SJCRH30 (cell line): ENCODE measurements around the gene IZUMO4. TPM values are rescaled to one million over a fixed set of nuclear protein-coding genes. Genes with fewer than 3 reads are reported as not detected.
"Not testable (repeated sequence)": the region's sequence is repeated elsewhere in the genome, so short reads cannot be mapped to it uniquely, and the experiment has no call there.

Source experiments
- DNase-seq, 2 experiments: peaks; one replicate each; pipeline ENCODE4 v3.0.0-alpha.2; 2015 to 2020
- H3K27ac ChIP-seq: fragments of 250-450 bp; sonication (Bioruptor Pico); 2 replicates; pipeline ENCODE4 v1.5.1; 2020; ENCODE audit warnings: mild to moderate bottlenecking, moderate library complexity
- H3K27me3 ChIP-seq: fragments of 250-450 bp; sonication (Bioruptor Pico); 2 replicates; pipeline ENCODE4 v1.5.1; 2020; ENCODE audit warnings: mild to moderate bottlenecking, moderate library complexity
- H3K36me3 ChIP-seq: fragments of 250-450 bp; sonication (Bioruptor Pico); 2 replicates; pipeline ENCODE4 v1.5.1; 2020; ENCODE audit warnings: mild to moderate bottlenecking, moderate library complexity
- H3K4me1 ChIP-seq: fragments of 250-450 bp; sonication (Bioruptor Pico); 2 replicates; pipeline ENCODE4 v1.5.1; 2020; ENCODE audit warnings: mild to moderate bottlenecking, moderate library complexity
- H3K4me3 ChIP-seq: fragments of 250-450 bp; sonication (Bioruptor Pico); 2 replicates; pipeline ENCODE4 v1.5.1; 2020; ENCODE audit warnings: mild to moderate bottlenecking, moderate library complexity
- H3K9me3 ChIP-seq: fragments of 250-450 bp; sonication (Bioruptor Pico); replicated peaks from 2 replicates; pipeline ENCODE4 v1.5.1; 2020; ENCODE audit warnings: mild to moderate bottlenecking, moderate library complexity
- total RNA-seq: library from RNA; depleted of rRNA; stranded (reverse); fragments of >200 nt; shearing (Covaris generic); gene quantifications from 2 replicates; pipeline ENCODE4 v1.2.3, GENCODE V29; 2014

The IZUMO4 gene
- total RNA-seq, 1 experiment from 2014 or later, result 0.38 TPM

- Histone ChIP-seq H3K4me1 (no peaks in the 10 kb centered on the region), H3K36me3 (peaks cover 48% of the 10 kb centered on the region), H3K27ac (no peak overlapping the region), H3K9me3 (no peaks in the 10 kb centered on the region), H3K4me3 (no peak overlapping the region), H3K27me3 (no peaks in the 10 kb centered on the region)
- no peak for DNase-seq
These were observed 33.4 kb downstream of the IZUMO4 start for GRCh38 chr19:2129892-2130770.

- H3K27me3 ChIP-seq, H3K9me3 ChIP-seq, H3K27ac ChIP-seq, H3K4me3 ChIP-seq, H3K4me1 ChIP-seq, DNase-seq: not testable (repeated sequence)
- peaks cover 48% of the 10 kb centered on the region for H3K36me3 ChIP-seq
These were observed 34.6 kb downstream of the IZUMO4 start for GRCh38 chr19:2131012-2131975.

GRCh38 chr19:2132191-2132590, 35.5 kb downstream of the IZUMO4 start:
- peaks cover 51% of the 10 kb centered on the region for H3K36me3 ChIP-seq
- no peak for DNase-seq

GRCh38 chr19:2132731-2133490, 36.2 kb downstream of the IZUMO4 start:
- no peak for DNase-seq
- Histone ChIP-seq H3K27me3 (no peaks in the 10 kb centered on the region), H3K4me1 (no peaks in the 10 kb centered on the region), H3K4me3 (no peak overlapping the region), H3K36me3 (peaks cover 57% of the 10 kb centered on the region), H3K27ac (no peak overlapping the region), H3K9me3 (no peaks in the 10 kb centered on the region)

More at GRCh38 chr19:2132191-2132590, 35.5 kb downstream of the IZUMO4 start:
- H3K4me3 ChIP-seq, result no peak overlapping the region
- no peaks in the 10 kb centered on the region for H3K4me1 ChIP-seq
- no peaks in the 10 kb centered on the region for H3K27me3 ChIP-seq
- no peak overlapping the region for H3K27ac ChIP-seq
- H3K9me3 ChIP-seq, result no peaks in the 10 kb centered on the region

GRCh38 chr19:2135474-2136402, 39.0 kb downstream of the IZUMO4 start:
- peaks cover 51% of the 10 kb centered on the region for H3K36me3 ChIP-seq
- DNase-seq, result no peak
- H3K4me1 ChIP-seq, result no peaks in the 10 kb centered on the region; the same call in 1 of the 2 replicates
- H3K27me3 ChIP-seq, result no peaks in the 10 kb centered on the region
- no peak overlapping the region for H3K27ac ChIP-seq
- no peaks in the 10 kb centered on the region for H3K9me3 ChIP-seq
- no peak overlapping the region for H3K4me3 ChIP-seq

DNA sequence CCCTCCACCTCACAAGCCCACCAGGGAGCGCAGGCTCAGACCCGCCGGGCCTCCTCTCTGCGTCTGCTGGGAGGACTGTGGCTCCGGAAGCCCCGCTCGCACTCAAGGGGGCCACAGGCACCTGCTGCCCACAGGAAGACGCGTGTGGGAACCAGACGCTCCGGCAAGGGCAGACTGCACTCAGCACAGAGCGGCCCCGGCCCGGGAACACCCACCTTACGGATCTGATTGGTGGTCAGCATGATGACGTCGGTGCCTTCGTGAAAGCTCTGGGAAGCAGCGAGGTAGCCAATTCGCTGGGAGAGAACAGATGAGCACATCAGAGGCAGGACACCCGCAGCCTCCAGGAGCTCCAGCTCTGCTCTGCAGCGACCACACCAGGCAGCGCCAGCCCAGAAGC, 40.1 kb downstream of the IZUMO4 start:
- no peaks in the 10 kb centered on the region for H3K27me3 ChIP-seq
- no peak for DNase-seq
- H3K27ac ChIP-seq, result no peak overlapping the region
- H3K36me3 ChIP-seq, result peaks cover 51% of the 10 kb centered on the region
- H3K4me1 ChIP-seq, result no peaks in the 10 kb centered on the region; the same call in 1 of the 2 replicates
- H3K4me3 ChIP-seq, result no peak overlapping the region
- no peaks in the 10 kb centered on the region for H3K9me3 ChIP-seq

DNA sequence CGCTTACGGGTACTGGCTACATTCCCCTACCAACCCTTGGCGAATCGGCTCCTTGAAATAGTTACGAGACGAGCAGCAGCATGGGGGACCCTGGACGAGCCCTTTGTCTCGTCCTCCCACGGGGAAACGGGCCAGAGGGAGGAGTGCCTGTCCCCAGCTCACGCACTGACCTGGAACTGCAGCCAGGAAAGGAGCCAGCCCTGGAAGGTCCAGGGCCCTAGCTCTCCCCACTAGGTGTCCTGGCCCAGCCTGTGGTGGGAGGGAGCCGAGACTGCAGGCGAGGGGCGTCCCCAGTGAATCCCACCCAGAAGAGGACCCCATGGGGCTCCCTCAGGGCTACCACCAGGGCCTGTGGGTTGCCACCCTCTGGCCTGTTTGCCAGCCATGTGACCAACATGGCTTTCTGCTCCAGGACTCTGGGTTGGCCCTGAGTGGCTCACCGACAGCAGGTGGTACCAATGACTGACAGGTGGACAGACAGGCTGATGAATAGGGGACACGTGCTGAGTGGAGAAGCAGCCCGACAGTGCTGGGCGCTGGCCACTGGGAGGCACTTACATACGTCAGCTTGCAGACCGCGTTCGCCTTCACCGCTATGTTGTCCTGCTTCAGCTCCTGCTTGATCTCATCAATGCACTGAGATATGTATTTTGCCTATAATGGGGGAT, 41.5 kb downstream of the IZUMO4 start:
- no peaks in the 10 kb centered on the region for H3K27me3 ChIP-seq
- no peak overlapping the region for H3K27ac ChIP-seq

GRCh38 chr19:2139385-2140137, 42.8 kb downstream of the IZUMO4 start:
- peak overlapping the region; percentile 20; the same call in 1 of the 2 replicates for H3K27ac ChIP-seq
- H3K36me3 ChIP-seq, result peaks cover 31% of the 10 kb centered on the region
- peak; percentile 36 to 64 for DNase-seq

More for the DNA sequence above, 41.5 kb downstream of the IZUMO4 start:
- no peak for DNase-seq
- Histone ChIP-seq H3K4me1 (no peaks in the 10 kb centered on the region; the same call in 1 of the 2 replicates), H3K4me3 (no peak overlapping the region), H3K9me3 (no peaks in the 10 kb centered on the region), H3K36me3 (peaks cover 39% of the 10 kb centered on the region)

GRCh38 chr19:2140138-2140569, 43.4 kb downstream of the IZUMO4 start:
- H3K27me3 ChIP-seq, result no peaks in the 10 kb centered on the region
- no peaks in the 10 kb centered on the region for H3K9me3 ChIP-seq
- H3K4me3 ChIP-seq, result no peak overlapping the region
- H3K27ac ChIP-seq, result peak overlapping the region; percentile 20; the same call in 1 of the 2 replicates
- peak; percentile 49 to 70 for DNase-seq
- no peaks in the 10 kb centered on the region; the same call in 1 of the 2 replicates for H3K4me1 ChIP-seq
- H3K36me3 ChIP-seq, result peaks cover 30% of the 10 kb centered on the region

More at GRCh38 chr19:2139385-2140137, 42.8 kb downstream of the IZUMO4 start:
- Histone ChIP-seq H3K9me3 (no peaks in the 10 kb centered on the region), H3K4me1 (no peaks in the 10 kb centered on the region; the same call in 1 of the 2 replicates), H3K27me3 (no peaks in the 10 kb centered on the region), H3K4me3 (no peak overlapping the region)

- no peak overlapping the region for H3K4me3 ChIP-seq
- H3K27ac ChIP-seq, result no peak overlapping the region
- no peak for DNase-seq
- no peaks in the 10 kb centered on the region for H3K27me3 ChIP-seq
- H3K4me1 ChIP-seq, result no peaks in the 10 kb centered on the region; the same call in 1 of the 2 replicates
- no peaks in the 10 kb centered on the region for H3K9me3 ChIP-seq
- H3K36me3 ChIP-seq, result peaks cover 19% of the 10 kb centered on the region
These were observed 45.6 kb downstream of the IZUMO4 start for GRCh38 chr19:2142173-2142829.

GRCh38 chr19:2144190-2144589, 47.5 kb downstream of the IZUMO4 start:
- H3K4me3 ChIP-seq, result no peak overlapping the region
- no peak overlapping the region for H3K27ac ChIP-seq
- no peaks in the 10 kb centered on the region for H3K9me3 ChIP-seq
- no peaks in the 10 kb centered on the region for H3K27me3 ChIP-seq
- DNase-seq, result no peak
- no peaks in the 10 kb centered on the region; the same call in 1 of the 2 replicates for H3K4me1 ChIP-seq
- peaks cover 6% of the 10 kb centered on the region; the same call in 1 of the 2 replicates for H3K36me3 ChIP-seq

DNA sequence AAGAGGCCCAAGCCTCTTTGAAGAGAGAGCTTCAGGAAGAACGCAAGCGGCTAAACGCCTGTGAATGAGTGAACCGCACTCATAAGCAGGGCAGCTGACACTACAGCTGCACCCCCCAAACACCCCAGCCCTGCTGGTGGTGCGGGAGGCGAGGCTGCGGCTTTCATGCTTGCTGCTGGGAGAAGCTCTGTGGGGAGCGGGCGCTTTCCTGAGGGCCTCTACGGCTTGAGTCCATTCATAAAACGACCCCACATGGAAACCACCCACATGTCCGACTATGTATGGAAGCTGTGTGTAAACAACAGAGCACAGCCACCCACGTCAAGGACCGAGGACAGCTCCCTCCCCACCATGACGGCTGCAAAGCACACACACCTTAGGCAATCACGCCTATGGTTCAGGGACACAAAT, 49.1 kb downstream of the IZUMO4 start:
- Histone ChIP-seq H3K4me3 (no peak overlapping the region), H3K4me1 (peaks cover 5% of the 10 kb centered on the region; the same call in 1 of the 2 replicates), H3K27ac (no peak overlapping the region), H3K9me3 (no peaks in the 10 kb centered on the region), H3K27me3 (no peaks in the 10 kb centered on the region), H3K36me3 (peaks cover 6% of the 10 kb centered on the region; the same call in 1 of the 2 replicates)
- no peak for DNase-seq
